Mesenteric fat pad (tissue), 1 donor: ENCODE results near the gene MAP1LC3B2. TPM values are rescaled to one million over a fixed set of nuclear protein-coding genes. Genes with fewer than 3 reads are reported as not detected.

Experiments used
- DNase-seq: peaks from one replicate; pipeline ENCODE4 v3.0.0-alpha.2; 2020; ENCODE audit warnings: low spot score
- total RNA-seq: library from RNA; stranded (reverse); fragmentation: NEBNext Ultra II Directional; extraction: Animal tissue kit (Norgen Biotek cat#: 25700); gene quantifications from one replicate; pipeline ENCODE4 v1.2.1, GENCODE V29; 2021
- donor health status: DM: yes; HTN: yes; CAD: no.

Gene MAP1LC3B2
- total RNA-seq, 1 donor from 2014 or later = 1.1 TPM

DNA sequence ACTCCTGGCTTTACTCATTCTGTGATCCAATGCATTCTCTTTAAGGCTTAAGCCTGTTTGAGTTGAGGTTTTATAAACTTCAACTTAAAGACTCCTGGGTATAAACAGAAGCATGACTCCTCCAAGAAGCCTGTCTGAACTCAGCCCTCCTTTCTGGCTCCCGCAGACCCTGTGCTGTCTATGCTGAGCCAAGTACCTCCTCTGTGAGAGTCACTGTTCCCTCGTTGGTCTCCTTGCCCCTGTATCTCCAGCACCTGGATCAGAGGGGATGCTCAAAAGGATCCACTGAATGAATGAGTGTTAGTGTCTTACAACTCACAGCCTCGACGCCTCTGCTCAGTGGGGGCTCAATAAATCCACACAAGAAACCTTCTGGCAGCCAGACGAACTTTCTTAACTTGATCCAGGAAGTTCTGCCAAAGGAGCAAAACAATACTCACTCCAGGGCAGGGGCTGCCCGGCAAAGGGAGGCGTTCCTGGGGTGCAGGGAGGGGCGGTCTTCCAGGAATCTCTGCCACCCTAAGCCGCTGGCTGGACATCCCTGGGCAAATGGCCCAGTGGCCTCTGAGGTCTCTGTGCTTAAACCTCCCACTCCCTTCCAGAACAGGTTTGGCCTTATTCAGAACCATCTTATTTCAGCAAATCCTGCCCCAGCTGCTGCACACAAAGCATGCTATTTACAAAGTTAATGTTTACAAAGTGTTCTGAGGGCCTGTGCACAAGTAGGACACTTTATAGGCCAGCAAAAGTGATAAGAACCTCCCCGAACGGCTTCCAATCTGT lies 32.9 kb downstream of the MAP1LC3B2 start:
- no peak for DNase-seq

- DNase-seq = no peak
These were observed 33.5 kb downstream of the MAP1LC3B2 start for GRCh38 chr12:116592731-116593130.

DNA sequence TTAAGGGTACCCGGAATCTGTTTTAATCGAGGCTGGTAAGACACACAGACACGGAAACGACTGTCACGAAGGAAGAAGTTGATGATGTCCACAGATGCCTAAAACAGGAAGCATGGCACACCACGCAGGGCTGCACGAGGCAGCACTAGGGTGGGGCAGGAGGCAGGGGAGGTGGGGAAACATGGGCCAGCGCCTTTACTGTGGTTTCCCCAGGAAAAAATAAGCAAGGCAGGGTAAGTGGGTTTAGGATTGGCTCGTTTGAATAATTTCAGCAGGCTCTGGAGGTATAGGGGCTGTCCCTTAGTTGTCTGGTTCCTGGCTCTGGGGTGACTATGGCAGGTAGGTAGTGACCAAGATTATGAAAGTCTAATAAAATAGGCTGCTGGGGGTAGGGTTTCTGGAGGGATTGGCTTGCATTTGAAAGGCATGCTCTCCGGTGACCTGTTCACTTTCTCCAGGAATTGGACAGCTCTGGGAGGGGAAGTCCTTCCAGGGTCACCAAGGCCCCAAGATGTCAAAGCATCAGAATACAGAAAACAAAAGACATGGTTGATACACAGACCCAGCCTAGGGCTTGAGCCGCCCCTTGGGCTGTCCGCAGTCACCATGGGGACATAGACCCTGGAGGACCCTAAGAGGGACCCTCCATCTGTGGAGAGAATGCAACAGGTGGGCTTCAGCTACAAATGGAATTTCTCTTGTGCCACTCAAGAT lies 35.3 kb downstream of the MAP1LC3B2 start:
- DNase-seq = no peak

GRCh38 chr12:116595186-116595585 lies 36.0 kb downstream of the MAP1LC3B2 start:
- DNase-seq = no peak

GRCh38 chr12:116595672-116596071 lies 36.5 kb downstream of the MAP1LC3B2 start:
- no peak for DNase-seq

- DNase-seq = no peak
These were observed 38.7 kb downstream of the MAP1LC3B2 start for GRCh38 chr12:116597886-116598285.

DNA sequence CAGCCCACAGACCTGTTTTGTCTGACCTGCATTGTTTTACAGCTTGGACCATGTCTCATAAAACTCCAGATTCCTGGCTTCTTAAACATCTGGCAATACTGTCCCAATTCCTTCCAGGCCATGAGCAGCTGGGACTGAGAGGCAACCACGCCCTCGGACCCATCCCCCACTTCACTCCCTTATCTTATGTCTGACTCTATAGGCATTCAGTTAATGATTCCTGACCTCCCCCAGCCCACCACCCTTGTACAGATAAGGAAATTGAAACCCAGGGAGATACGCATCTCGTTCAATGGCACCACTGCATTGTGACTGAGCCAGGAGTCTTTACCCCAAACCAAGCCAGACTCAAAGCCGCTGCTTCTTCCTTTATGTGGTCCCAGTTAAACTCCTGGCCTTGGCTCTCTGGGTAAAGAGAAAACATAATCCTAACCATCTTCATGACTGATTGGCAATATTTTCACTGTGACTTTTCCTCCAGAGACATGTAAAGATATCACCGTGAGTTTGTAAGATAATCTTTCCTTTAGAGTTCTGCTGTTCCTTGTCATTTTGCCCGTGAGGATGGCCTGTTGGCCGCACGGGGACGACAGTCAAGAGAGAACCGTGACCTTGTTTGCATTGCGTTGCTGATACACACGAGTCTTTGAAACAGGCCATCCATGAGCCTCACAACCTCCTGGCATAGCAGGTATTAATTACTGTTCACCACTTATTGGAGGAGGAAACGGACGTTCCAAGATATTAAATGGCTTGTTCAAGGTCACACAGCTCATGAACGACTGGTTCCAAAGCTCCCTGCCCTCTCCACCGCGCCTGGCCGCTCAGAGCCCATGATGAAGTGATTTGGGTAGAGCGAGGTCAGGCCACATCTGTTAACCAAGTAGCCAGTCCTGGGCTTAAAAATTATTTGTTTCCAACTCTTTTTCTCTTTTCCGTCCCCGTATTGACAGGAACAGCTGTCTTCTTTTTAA lies 39.4 kb downstream of the MAP1LC3B2 start:
- DNase-seq = no peak

GRCh38 chr12:116599285-116600136 lies 40.3 kb downstream of the MAP1LC3B2 start:
- peak; percentile 92 for DNase-seq

DNA sequence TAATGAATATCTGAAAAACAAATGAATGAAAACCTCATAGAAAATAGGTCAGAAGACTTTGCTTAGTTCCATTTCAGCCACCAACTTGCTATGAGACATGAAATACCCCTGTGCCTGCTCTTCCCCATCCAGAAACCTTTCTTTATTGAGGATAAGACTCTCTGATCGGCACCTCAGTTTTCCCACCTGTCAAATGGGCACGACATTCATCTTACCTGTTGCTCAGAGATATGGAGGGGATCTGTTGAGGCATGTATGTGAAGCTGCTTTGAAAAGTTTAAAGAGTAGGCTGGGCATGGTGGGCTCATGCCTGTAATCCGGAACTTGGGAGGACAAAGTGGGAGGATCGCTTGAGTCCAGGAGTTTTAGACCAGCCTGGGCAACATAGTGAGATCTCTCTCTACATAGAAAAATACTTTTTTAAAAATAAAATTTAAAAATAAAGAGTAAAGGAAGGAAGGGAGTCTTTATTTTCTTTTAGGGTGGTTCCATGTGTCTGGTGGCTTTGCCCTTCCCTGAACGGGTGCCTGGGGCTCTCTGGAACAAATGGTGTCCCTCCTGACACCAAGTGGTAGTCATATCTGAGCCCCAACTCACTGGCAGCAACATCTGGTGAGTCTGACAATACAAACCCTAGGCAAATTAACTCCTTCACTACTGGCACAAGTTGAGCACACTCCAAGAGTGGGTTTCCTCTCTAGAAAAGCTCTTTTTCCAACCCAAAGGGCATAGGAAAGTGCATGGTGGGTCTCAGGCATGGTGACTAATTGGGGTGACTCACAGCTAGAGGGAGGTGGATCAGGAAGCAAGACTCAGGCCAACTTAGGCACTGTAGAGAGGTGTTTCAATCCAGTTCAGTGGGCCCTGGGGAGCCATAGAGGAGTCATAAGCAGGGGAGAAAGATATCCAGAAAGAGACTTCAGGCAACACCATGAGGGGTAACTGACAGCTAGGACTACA lies 42.1 kb downstream of the MAP1LC3B2 start:
- no peak for DNase-seq

- no peak for DNase-seq
These were observed 43.0 kb downstream of the MAP1LC3B2 start for GRCh38 chr12:116601933-116602810.

GRCh38 chr12:116603546-116604177 lies 44.5 kb downstream of the MAP1LC3B2 start:
- no peak for DNase-seq

DNA sequence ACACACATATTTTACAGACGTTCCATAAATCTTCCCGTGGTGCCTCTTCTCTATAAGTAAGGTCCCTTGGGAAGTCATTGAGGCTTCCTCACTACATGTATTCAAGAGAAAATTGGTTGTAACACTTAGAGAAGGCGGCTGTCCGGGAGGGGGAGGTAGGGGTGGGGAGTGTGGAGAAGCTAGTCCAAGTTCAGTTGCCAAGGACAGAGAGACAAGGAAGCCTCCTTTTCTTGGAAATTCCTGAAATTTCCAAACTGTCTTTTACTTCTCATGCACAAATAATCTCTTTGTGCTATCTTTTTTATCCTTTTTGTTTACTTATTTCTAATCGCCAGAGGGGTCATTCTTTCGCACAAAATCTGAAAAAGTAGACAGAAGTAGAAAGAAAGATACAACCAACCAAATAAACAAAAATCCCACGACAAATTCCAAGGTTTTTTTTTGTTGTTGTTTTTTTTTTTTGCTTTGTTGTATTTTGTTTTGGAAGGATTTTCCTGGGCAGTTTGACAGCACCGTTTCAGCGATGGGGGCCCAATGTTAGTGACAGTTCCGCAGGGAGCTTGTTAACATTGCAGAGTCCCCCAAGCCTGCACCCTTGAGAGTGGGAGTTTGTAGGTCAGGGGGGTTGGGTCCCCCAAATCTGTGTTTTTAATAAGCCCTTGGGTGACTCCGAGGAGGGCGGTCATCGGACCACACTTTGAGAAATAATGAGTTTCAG lies 45.2 kb downstream of the MAP1LC3B2 start:
- no peak for DNase-seq

DNA sequence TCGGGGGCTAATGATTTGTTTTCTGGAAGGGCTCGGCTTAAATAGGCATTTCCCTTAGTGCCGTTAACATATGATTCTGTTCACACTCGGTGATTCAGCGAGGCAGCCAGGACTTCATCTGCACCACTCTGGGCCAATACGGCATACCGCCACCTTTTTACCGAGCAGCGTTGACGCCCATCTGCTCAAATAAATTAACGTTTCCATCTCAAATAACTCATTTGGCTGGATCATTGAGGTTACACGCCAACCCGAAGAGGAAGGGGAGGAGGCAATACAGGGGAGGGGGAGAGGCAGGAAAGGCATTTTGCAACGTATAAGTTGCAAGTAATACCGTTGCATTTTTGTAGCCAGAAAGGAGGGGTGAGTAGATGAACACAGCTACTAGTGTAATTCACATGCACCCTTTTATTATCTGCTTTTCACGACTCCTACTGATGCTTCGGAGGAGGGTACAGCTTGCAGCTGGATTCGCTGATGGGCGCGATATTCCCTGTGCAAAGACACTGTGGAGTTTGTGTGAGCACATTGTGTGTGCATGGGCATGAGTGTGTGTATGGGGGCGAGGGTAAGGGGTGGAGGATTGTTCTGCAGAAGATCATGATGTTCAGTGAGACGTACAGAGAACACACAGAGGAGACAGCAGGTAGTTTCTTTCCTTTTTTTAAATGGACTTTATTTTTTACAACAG lies 45.9 kb downstream of the MAP1LC3B2 start:
- no peak for DNase-seq

DNA sequence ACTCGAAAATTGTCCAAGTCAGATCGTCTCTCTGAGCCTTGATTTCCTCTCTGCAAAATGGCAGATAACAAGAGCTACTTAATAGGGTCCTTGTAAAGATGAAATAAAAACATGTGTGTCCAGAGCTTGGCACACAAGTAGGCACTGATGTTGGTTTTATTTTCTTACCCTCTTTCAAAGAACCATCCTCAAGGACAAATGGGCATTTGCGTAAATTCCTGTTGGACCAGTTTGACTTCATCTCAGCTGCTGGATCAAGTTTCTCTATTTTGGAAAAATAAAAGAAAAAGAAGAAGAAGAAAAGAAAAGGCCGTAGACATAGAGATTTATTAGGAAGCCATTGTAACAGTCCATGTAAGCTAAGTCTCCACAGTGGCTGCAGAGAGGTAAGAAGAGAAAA lies 47.2 kb downstream of the MAP1LC3B2 start:
- no peak for DNase-seq

GRCh38 chr12:116607039-116607438 lies 47.9 kb downstream of the MAP1LC3B2 start:
- no peak for DNase-seq

DNA sequence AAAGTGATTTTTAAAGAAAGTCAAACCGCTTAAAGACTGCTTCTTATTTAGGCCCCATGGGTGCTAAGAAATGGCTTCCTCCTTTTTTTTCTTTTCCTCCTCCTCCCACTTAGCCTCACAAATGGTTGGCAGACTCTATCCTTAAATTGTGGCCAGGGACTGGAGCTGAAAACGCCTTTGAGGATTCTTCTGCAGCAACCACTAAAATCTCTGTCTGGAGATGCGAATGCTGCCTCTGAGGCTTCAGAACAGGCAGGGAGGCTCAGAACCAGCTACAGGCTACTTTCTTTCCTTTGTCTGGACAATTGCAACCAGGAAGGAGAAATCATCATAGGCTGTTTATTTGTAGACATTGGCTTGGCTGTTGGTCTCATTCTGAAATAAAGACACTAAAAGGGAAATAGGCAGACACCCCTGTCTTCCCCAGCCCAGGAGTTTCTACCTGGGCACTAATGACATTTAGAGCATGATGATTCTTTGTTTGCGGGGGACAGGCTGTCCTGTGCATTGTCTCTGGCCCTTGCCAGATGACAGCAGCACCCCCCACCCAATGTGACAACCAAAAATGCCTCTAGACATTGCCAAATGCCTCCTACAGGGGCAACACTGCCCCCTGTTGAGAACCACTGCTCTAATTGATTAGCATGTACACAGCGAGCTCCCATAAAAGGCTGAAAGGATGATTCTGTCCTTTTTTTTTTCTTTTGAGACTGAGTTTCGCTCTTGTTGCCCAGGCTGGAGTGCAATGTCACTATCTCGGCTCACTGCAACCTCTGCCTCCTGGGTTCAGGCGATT lies 50.3 kb downstream of the MAP1LC3B2 start:
- no peak for DNase-seq
